HG03520 (cell line): Measurements from ENCODE around the gene MYH11.
"Not testable (repeated sequence)": the region's sequence is repeated elsewhere in the genome, so short reads cannot be mapped to it uniquely, and the experiment has no call there.

ENCODE experiments used
- ATAC-seq: cut with Tn5 transposase; IDR thresholded peaks from one replicate; pipeline ENCODE4 v1.9.1; 2021; ENCODE audit warnings: mild to moderate bottlenecking, moderate library complexity; ENCODE audit not compliant: unreplicated experiment

MYH11 gene

DNA sequence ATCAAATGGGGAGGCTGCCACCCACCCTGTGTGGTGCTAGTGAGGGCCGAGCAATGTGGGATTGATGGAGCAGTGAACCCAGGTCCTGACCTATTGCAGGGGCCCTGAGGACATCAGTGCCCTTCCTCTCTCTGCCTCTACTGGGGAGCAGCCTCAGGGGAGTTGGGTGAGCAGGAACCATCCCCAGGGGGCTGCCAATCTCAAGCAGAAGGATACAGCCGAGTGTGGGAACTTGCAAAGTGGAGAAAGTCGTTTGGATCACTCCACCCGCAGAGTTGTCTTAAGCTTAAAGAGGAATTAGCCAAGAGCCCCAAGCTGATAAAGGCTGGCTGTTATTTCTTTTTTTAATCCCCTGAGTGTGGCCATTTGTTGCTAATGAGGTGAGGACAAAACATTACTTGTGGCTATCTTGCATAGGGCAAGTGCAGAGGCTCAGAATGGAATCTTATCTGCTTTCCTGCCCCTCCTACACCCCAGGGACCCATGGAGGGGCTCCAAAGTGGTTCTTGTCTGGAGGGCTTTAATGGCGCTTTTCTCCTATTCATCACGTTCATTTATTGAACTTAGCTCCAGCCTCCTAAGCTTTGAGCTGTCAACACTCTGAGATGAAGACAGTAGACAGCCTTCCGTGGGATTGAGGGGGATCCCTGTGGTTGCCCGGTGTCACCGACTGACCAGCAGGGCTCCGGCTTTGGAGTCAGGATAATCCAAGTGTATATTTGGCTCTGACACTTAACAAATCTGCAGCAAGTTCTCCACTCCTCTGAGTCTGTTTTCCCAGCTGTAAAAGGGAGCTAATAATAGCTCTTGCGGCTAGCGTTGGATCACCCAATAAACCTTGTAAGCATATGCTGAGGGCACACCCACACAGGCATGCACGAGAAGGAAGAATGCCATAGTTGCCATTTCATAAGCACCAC, 45.1 kb downstream of the MYH11 start:
- no peak for ATAC-seq

DNA sequence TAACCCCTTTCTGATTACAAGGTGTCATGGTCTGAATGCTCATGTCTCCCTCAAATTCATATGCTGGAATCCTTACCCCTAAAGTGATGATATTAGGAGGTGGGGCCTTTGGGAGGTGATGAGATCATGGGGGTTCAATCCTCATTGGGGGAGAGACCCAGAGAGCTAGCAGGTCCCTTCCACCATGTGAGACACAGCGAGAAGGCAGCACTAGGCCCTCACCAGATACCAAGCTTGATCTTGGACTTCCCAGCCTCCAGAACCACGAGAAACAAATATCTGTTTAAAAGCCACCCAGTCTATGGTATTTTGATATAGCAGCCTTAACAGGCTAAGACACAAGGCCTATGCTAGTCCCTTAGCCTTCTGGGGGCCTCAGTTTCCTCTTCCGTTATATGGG, 45.9 kb downstream of the MYH11 start:
- ATAC-seq, result no peak

DNA sequence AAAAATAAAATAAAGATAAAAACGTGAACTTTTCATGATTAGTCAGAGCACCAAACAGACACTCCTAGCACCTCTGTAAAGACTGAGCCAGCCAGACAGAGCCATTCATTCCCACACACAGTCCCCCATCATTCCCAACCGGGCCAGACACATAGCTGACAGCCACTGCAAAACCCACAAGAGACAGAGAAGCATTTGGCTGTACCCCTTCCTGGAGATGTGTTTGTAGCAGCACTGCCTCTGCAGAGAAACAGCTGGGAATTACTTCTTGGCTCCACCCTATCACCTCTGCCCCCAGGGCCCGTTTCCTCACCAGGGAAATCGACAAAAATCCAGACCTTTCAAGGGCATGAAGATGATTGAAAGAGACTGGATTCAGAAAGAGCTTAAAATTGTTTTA, 46.4 kb downstream of the MYH11 start:
- no peak for ATAC-seq

DNA sequence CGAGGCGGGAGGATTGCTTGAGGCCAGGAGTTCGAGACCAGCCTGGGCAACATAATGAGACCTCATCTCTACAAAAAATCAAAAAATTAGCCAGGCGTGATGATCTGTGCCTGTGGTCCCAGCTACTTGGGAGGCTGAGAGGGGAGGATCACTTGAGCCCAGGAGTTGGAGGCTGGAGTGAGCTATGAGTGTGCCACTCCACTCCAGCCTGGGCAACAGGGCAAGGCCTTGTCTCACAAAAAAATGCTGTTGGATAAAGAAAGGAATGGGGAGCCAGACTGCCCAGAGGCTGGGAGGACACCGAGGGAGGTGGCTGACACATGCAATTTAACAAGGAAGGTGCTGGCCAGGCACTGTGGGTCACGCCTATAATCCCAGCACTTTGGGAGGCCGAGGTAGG, 47.5 kb downstream of the MYH11 start:
- ATAC-seq, result not testable (repeated sequence)

DNA sequence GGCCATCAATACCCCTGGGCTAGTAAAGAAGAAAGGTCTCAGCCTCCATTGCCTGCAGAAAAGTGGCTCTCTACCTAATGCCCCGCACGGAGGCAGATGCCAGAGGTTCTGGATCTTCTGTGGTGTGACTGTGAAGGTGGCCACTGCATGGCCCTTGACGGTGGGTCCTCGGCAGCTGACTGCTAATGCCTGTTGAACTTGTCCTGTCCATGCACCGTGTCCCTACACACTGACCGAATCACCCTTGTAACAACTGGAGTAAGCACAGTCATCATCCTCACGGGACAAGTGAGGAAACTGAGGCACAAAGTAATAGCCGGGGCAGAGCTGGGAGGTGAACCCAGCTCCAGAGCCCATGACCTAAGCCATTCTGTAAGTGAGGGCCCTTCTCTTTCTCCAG, 48.8 kb downstream of the MYH11 start:
- ATAC-seq, result no peak

DNA sequence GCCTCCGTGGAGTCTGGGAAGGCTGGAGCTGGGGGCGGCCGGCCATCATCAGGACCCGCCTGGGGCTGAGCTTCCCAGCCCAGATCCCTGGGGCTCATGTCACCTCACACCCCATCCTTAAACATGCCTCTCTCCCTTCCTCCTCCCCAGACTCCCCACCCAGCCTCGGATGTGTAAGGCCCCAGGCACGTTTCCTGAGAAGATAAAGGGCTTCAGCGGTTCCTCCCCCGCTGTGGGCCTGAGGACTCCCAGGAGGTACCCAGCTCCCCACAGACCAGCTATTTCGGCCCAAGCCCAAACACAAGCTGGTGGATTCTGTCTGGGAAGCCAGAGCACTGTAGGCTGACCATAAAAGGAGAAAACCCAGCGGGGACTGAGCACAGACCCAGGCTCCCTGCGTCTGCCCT, 49.2 kb downstream of the MYH11 start:
- no peak for ATAC-seq

DNA sequence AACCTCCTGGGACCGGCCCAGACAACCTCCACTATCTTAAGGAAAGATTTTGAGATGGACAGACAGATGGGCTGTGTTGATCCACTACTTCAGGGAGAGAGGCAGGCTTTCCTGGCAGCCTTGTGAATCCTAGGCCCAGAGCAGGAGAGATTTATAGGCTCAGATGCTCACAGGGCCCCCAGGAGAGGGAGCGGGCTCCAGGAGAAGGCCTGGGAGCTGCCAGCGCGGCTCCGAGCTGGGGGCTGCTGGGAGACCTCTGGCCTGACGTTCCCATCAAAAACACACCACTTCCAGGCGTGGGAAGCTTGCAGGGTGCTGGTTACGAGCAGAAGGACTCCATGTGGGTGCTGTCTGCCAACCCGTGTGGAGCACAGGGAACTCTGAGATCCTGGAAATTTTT, 53.2 kb downstream of the MYH11 start:
- ATAC-seq, result no peak

DNA sequence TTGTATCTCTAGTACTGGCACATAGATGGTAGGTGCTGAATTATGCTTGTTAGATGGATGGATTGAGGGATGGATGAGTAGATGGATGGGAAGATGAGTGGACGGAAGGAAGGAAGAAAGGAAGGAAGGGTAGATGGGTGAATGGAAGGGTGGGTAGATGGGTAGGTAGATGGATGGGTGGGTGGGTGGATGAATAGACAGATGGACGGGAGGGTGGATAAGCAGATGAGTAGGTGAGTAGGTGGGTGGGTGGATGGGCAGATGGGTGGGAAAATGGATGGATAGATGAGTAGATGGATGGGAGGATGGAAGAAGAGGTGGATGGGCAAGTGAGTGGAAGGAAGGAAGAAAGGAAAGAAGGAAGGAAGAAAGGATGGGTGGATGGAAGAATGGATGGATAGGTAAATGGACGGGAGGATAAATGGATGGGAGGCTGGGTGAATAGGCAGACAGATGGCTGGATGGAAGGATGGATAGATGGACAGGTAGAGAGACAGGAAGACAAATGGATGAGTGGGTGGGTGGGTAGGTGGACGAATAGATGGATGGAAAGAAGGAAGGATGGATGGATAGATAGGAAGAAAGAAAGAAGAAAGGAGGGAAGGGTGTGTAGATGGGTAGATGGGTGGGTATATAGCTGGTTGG, 56.9 kb downstream of the MYH11 start:
- ATAC-seq, result no peak

DNA sequence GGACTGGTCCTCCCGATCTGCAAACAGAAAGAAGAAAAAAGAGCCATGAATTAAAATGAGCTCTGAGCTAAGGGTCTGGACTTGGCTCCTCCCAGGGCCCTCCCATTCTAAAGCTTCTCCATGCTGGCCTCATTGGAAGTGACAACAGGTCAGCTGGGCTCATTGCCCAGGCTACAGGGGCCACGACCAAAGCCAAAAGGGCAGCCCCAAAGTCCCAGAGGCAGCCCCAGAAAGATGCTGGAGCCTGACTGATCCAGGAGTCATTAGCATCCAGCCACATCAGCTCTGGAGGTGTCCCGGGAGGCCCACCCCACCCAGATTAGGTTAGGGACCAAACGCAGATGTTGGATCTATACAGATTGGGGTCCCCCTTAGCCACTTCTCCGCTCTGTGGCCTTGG, 58.2 kb downstream of the MYH11 start:
- ATAC-seq, result no peak

DNA sequence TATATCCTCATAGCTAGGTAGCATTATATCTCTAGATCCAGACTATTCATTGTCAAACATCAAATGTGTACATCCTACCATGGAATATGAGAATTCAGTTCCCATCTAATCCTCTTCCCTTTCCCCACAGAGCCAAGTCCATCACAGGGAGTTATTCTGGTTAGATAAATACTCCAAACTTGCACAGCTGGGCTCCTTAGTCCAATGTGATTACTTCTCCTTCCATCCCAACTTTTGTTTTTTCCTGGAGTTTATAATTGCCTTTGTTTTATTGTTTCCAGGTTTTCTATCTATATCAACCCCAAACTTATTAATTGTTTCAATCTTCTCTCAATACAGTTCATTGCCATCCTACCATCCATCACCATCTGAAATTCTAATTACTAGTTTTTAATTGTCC, 59.9 kb downstream of the MYH11 start:
- ATAC-seq, result no peak

DNA sequence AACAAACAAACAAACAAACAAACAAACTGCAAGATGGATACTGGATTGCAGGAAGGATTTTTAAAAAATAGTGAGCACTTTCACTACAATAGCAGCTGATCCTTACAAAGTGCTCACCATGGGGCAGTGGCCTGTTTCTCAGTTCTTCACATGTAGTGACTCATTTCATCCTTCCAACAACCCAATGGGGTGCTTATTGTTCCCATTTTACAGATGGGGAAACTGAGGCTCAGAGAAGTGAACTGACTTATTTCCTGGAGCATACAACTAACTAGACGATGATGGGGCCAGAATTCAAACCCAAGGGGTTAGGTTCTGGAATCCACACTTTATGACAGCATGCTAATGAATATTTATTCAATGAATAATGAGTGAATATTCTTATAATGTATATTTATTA, 61.2 kb downstream of the MYH11 start:
- ATAC-seq, result no peak

DNA sequence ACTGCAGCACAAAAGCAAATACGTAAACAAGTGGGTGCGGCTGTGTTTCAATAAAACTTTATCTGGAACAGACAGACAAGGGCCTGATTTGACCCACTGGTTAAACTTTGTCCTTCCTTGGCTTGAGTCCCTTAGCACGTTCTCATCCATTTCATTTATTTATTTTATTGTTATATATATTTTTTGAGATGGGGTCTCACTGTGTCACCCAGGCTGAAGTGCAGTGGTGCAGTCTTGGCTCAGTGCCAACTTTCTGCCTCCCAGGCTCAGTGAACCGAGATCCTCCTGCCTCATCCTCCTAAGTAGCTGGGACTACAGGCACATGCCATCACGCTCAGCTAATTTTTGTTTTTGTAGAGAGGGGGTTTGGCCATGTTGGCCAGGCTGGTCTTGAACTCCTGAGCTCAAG, 64.3 kb downstream of the MYH11 start:
- ATAC-seq, result no peak

DNA sequence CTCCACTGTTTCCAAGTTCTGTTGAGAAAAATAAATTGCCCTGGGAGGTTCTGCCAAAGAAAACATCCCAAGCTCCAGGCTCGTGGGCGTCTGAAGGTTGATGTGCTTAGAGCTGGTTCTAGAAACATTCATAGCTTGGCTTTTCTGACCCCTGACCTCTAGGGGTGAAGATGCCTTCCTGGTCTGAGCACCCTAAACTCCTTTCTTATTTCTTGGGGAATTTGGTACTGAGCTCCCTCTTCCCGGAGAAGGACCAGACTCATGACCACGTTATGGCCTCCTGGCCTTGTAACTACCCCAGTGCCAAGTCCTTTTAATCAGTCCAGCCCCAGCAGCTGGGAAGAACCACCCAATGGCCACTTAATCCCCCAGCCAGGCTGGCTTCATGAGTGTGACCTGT, 66.4 kb downstream of the MYH11 start:
- ATAC-seq, result no peak

DNA sequence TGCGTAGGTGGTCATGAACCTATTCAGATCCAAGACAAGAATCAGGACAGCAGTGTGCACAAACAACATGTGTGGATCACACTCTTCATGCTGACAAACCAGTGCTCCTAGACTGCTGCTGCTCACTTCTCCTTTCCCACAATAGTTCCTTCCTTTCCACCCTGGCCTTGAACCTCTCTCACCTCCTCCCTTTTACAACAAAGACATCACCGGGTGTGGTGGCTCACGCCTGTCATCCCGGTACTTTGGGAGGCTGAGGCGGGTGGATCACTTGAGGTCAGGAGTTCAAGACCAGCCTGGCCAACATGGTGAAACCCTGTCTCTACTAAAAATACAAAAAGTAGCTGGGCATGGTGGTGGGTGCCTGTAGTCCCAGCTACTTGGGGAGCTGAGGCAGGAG, 67.0 kb downstream of the MYH11 start:
- not testable (repeated sequence) for ATAC-seq

DNA sequence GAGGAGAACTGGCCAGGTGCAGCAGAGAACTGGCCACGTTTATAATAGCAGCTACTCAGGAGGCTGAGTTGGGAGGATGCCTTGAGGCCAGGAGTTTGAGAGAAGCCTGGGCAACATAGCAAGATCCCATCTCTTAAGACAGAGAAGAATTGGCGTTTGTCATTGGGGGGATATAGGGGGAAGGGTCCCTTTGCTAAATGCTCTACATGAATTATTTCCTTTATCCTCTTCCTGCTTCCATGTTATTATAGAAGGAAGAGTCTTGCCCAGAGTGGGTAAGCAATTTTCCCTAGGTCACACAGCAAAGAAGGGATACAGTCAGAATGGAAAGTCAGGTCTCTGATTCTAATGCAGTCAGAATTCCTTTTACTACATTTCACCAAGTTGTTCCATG, 68.0 kb downstream of the MYH11 start:
- no peak for ATAC-seq

DNA sequence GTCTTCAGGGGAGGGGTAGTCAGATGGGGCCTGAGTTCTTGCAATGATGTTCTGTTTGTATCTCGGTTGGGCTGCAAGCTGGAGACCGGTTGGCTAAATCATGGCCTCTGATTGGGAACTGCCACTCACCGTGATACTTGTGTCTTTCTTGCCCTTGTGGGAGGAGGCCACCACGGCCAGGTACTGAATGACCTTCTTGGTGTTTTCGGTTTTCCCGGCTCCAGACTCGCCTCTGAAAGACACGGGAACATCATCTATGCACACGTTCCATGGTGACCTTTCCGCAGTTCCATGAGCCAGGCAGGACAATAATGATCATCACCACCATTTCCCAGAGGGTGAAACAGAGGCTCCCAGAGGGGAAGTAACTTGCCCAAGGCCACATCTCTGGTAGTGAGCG, 70.3 kb downstream of the MYH11 start:
- ATAC-seq, result no peak

DNA sequence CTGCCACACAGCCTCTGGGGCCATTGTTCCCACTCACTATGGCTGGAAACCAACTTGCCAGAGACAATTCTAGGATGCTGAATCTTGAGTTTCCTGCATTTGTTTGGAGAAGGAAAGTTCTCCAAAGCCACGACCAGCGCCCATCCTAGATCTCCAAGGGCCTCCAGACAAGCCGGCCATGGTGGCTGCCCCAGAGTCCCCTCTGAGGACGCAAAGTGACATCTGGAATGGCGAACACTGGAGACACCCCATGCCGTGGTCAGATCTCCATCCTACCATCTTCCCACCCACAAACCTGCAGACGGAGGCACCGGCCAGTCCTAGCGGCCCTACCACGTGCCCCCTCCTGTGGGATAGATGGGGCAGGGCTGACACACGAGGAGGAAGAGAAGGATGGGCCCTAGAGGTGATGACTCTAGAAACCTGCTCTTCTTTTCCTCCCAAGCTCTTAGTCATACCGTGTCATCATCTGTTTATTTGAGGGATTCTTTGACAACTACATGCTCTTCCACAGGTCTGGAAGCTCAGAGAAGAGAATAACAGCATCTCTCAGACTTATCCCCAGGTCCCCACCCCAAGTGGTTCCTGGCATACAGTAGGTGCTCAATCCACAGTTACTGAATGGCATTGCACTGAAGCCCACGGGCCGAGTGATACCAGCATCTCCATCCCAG, 71.3 kb downstream of the MYH11 start:
- no peak for ATAC-seq

DNA sequence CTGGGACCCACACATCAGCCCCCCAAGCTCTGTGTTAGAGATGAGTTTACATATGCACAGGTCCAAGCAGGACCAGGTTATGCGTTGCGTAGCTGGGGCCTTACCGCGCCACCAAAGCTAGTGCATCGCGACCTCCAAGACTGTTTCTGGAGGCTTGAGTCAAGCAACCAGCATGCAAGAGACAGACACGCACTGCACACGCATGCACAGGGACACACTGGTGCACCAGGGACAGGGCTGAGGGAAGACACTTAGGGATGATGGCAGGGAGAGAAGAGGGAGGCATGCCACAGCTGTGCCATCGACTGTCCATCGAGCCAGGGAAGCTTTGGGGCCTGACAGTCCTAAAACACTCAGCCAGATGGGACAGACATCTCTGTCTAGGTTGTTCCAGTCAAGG, 72.8 kb downstream of the MYH11 start:
- ATAC-seq, result no peak

DNA sequence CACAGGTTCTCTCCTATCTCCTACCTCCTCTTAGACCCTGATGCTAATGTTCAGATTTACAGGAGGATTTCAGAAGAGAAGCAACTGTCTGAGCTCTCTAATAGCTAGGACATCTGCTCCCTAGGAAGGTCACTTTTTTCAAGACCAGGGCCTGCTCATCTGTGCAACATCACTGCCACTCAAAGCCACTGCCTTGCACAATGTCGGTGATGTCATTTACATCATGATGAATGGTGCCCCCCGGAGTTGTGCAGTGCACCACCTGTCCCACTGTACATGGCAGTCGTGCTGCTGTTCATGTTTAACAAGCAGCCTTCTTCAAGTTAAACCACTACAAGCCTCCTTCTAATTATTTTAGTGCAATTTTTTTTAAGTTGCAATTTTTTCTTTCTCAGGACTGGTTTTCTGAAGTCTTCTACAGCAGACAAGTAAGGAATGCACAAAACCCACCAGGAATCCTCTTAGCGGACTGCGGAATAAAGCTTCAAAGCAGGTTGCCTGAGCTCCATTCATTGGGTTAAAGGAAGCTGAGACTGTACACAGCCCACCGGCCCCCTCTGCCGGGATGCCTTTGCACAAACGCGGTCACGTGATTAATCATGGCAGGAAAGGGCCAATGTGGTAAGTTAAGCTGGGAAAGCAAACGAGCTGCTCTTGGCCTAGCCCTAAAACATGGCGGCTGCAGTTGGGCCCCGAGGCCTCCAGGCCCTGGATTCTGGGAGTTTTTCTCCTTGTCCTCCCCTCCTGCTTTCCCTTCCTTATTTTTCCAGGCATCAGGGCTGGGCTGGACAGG, 74.1 kb downstream of the MYH11 start:
- ATAC-seq, result no peak

DNA sequence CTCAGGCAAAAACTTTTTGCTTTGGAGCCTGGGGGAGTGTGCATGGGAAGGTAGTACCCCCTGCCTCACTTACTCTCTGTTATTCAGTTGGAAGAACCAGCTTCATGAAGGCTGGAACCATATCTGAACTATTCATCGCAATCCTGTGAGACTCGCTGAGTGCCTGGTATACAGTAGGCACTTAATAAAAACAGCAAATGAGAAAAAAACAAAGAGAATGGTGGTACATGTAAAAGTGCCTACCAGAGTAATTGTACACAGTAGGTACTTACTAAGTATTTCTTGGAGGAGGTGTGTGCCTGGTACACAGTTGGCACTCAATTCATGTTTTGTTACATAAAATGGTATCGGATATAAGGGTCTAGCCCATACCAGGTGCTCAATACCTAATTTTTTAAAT, 75.2 kb downstream of the MYH11 start:
- no peak for ATAC-seq

DNA sequence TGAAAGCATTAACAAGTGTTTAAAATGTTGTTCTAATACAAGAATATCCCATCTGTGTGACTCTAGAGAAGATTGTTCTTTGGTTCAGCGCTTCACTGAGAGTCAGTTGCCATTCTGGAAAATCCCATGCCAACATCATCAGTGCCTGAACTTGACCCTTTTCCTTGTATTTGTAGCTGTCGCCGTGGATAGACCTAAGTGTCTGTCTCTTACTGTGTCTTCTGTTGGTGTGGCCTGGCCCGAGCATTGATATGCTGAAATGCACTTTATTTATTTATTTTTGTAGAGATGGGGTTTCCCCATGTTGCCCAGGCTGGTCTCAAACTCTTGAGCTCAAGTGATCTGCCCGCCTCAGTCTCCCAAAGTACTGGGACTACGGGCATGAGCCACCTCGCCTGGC, 76.0 kb downstream of the MYH11 start:
- no peak for ATAC-seq
